H1 (cell line): ENCODE data around the gene SLC25A48. TPM values are rescaled to one million over a fixed set of nuclear protein-coding genes. Genes with fewer than 3 reads are reported as not detected.

Experiments used
- CTCF ChIA-PET: fragments of 300-600 bp; sonication (Branson Sonifier 250); formaldehyde crosslinking; loops from one replicate; lab custom pipeline; 2021; ENCODE audit not compliant: partially characterized antibody; lab: Charles Lee
- POLR2A ChIA-PET: fragments of 300-600 bp; sonication (Branson Sonifier 250); formaldehyde crosslinking; loops from one replicate; lab custom pipeline; 2021; ENCODE audit warnings: inconsistent platforms; ENCODE audit not compliant: partially characterized antibody; lab: Charles Lee
- DNase-seq, 2 experiments: peaks; one replicate each; pipeline versions ENCODE4 v3.0.0 to v3.0.0-alpha.2; 2010 to 2022; ENCODE audit warnings: low spot score in 2 of 2, low read depth in 1 of 2, mixed read lengths in 1 of 2
- FAIRE-seq: peaks from 2 replicates; lab custom pipeline; 2011; peaks lifted over from hg19 to GRCh38; lab: Jason Lieb, UNC
- H2AFZ ChIP-seq: 2 replicates; pipeline ENCODE4 v1.8.1; 2012; ENCODE audit warnings: low read length, inconsistent platforms
- H2AK5ac ChIP-seq: 2 replicates; pipeline ENCODE4 v1.6.1; 2013; ENCODE audit warnings: low read depth, low read length
- H2BK120ac ChIP-seq: replicated peaks from 2 replicates; pipeline ENCODE3; 2013; ENCODE audit warnings: low read depth, low read length, inconsistent platforms
- H2BK12ac ChIP-seq: 2 replicates; pipeline ENCODE4 v1.6.1; 2013; ENCODE audit warnings: low read depth, low read length
- H2BK15ac ChIP-seq: 2 replicates; pipeline ENCODE4 v1.6.1; 2013; ENCODE audit warnings: low read length
- H2BK20ac ChIP-seq: 2 replicates; pipeline ENCODE4 v1.6.1; 2013; ENCODE audit warnings: low read length
- H2BK5ac ChIP-seq: 2 replicates; pipeline ENCODE4 v1.6.1; 2013; ENCODE audit warnings: low read depth, low read length
- H3K14ac ChIP-seq: 2 replicates; pipeline ENCODE4 v1.6.1; 2013; ENCODE audit warnings: inconsistent platforms; ENCODE audit not compliant: insufficient read length
- H3K18ac ChIP-seq: 2 replicates; pipeline ENCODE4 v1.6.1; 2013; ENCODE audit warnings: low read length; ENCODE audit errors: extremely low read depth
- H3K23ac ChIP-seq: 2 replicates; pipeline ENCODE4 v1.6.1; 2013; ENCODE audit warnings: inconsistent platforms; ENCODE audit not compliant: insufficient read length
- H3K23me2 ChIP-seq: 2 replicates; pipeline ENCODE4 v1.6.1; 2013; ENCODE audit warnings: low read depth, low read length
- H3K27ac ChIP-seq: 2 replicates; pipeline ENCODE4 v1.6.1; 2011; ENCODE audit warnings: low read depth, low read length, inconsistent platforms
- H3K27me3 ChIP-seq, 4 experiments: replicated peaks in 1 of 4; 1 replicate in 1 of 4; 2 replicates in 3 of 4; pipeline versions ENCODE4 v1.6.1 to v1.8.1; 2011 to 2013; ENCODE audit warnings: low read length in 3 of 4, mild to moderate bottlenecking in 3 of 4, inconsistent platforms in 2 of 4, mixed read lengths in 2 of 4, moderate library complexity in 1 of 4; ENCODE audit not compliant: control insufficient read depth in 3 of 4, insufficient read depth in 3 of 4; ENCODE audit errors: extremely low read depth in 1 of 4
- H3K36me3 ChIP-seq, 4 experiments: 2 replicates each; pipeline versions ENCODE4 v1.6.1 to v1.8.1; 2011 to 2013; ENCODE audit warnings: mild to moderate bottlenecking in 4 of 4, low read length in 3 of 4, moderate library complexity in 2 of 4, control low read depth in 1 of 4, inconsistent platforms in 1 of 4; ENCODE audit not compliant: insufficient read depth in 4 of 4, control insufficient read depth in 2 of 4
- H3K4ac ChIP-seq: replicated peaks from 2 replicates; pipeline ENCODE3; 2013; ENCODE audit warnings: low read length, low read depth, mixed read lengths, inconsistent platforms; ENCODE audit not compliant: insufficient read length
- H3K4me1 ChIP-seq, 4 experiments: replicated peaks in 1 of 4; 1 replicate in 1 of 4; 2 replicates in 3 of 4; pipeline versions ENCODE4 v1.6.1 to v1.8.1; 2011 to 2013; ENCODE audit warnings: low read length in 3 of 4, inconsistent platforms in 2 of 4, mixed read lengths in 1 of 4; ENCODE audit not compliant: insufficient read depth in 4 of 4, control insufficient read depth in 3 of 4
- H3K4me2 ChIP-seq, 2 experiments: 2 replicates each; pipeline versions ENCODE4 v1.6.1 to v1.8.1; 2011 to 2013; ENCODE audit warnings: low read depth in 2 of 2, low read length in 2 of 2, control low read depth in 1 of 2, inconsistent platforms in 1 of 2, mild to moderate bottlenecking in 1 of 2; ENCODE audit not compliant: insufficient read depth in 1 of 2
- H3K4me3 ChIP-seq, 4 experiments: fragments of 200-600, 300-600 bp in 1 of 4; sonication (generic), shearing (Covaris generic), sonication (Bioruptor Twin) in 1 of 4; 2 replicates each; pipeline versions ENCODE4 v1.5.1 to v1.8.1; 2011 to 2016; ENCODE audit warnings: low read length in 4 of 4, low read depth in 3 of 4, control low read depth in 2 of 4, inconsistent platforms in 2 of 4, mild to moderate bottlenecking in 2 of 4, mixed read lengths in 1 of 4, moderate library complexity in 1 of 4; ENCODE audit not compliant: insufficient read depth in 2 of 4; ENCODE audit errors: extremely low read depth in 1 of 4
- H3K56ac ChIP-seq: replicated peaks from 2 replicates; pipeline ENCODE3; 2013; ENCODE audit warnings: low read depth, mild to moderate bottlenecking, mixed read lengths, low read length, inconsistent platforms; ENCODE audit not compliant: insufficient read length
- H3K79me1 ChIP-seq: 2 replicates; pipeline ENCODE4 v1.6.1; 2013; ENCODE audit warnings: low read depth, low read length, control low read depth
- H3K79me2 ChIP-seq, 2 experiments: 2 replicates each; pipeline versions ENCODE4 v1.6.1 to v1.8.1; 2012 to 2013; ENCODE audit warnings: low read length in 2 of 2, mild to moderate bottlenecking in 2 of 2, inconsistent platforms in 1 of 2; ENCODE audit not compliant: insufficient read depth in 2 of 2, control insufficient read depth in 1 of 2
- H3K9ac ChIP-seq, 4 experiments: replicated peaks in 1 of 4; 1 replicate in 1 of 4; 2 replicates in 3 of 4; pipeline versions ENCODE4 v1.6.1 to v1.8.1; 2011 to 2013; ENCODE audit warnings: low read depth in 3 of 4, low read length in 3 of 4, control low read depth in 2 of 4, mild to moderate bottlenecking in 2 of 4, moderate library complexity in 2 of 4, inconsistent platforms in 1 of 4; ENCODE audit errors: extremely low read depth in 1 of 4
- H3K9me3 ChIP-seq, 2 experiments: 2 replicates each; pipeline versions ENCODE4 v1.6.1 to v1.8.1; 2012 to 2013; ENCODE audit warnings: mild to moderate bottlenecking in 2 of 2, moderate library complexity in 2 of 2, control low read depth in 1 of 2, inconsistent platforms in 1 of 2, low read depth in 1 of 2, low read length in 1 of 2, mixed read lengths in 1 of 2; ENCODE audit not compliant: insufficient read depth in 2 of 2
- H4K20me1 ChIP-seq, 2 experiments: replicated peaks in 1 of 2; 2 replicates each; pipeline versions ENCODE3 to v1.8.1; 2011 to 2013; ENCODE audit warnings: inconsistent platforms in 2 of 2, low read length in 2 of 2, mild to moderate bottlenecking in 1 of 2; ENCODE audit not compliant: insufficient read depth in 2 of 2, control insufficient read depth in 1 of 2
- H4K5ac ChIP-seq: 2 replicates; pipeline ENCODE4 v1.6.1; 2013; ENCODE audit warnings: low read length, low read depth, mixed read lengths, inconsistent platforms; ENCODE audit not compliant: insufficient read length
- H4K8ac ChIP-seq: 2 replicates; pipeline ENCODE4 v1.8.0; 2013; ENCODE audit warnings: mild to moderate bottlenecking, moderate library complexity, low read length, inconsistent platforms; ENCODE audit not compliant: insufficient read depth; ENCODE audit errors: extremely low read depth
- H4K91ac ChIP-seq: replicated peaks from 2 replicates; pipeline ENCODE3; 2013; ENCODE audit warnings: low read length, mixed read lengths, inconsistent platforms; ENCODE audit not compliant: insufficient read length
- ATF3 ChIP-seq: IDR thresholded peaks from 2 replicates; pipeline ENCODE4 v1.6.1; 2011; ENCODE audit warnings: low read depth, mild to moderate bottlenecking, low read length; ENCODE audit not compliant: insufficient read depth
- BACH1 ChIP-seq: IDR thresholded peaks from 2 replicates; pipeline ENCODE4 v1.6.1; 2012; ENCODE audit warnings: low read length, improper control_type of control experiment
- CBX5 ChIP-seq: fragments of 300-800, 300-1000 bp; sonication (generic); IDR thresholded peaks from 2 replicates; pipeline ENCODE4 v1.7.1; 2016; ENCODE audit warnings: antibody characterized with exemption, low read length, low read depth
- CHD2 ChIP-seq: IDR thresholded peaks from 2 replicates; pipeline ENCODE4 v1.6.1; 2012; ENCODE audit warnings: low read length, improper control_type of control experiment
- CREB1 ChIP-seq: IDR thresholded peaks from 2 replicates; pipeline ENCODE4 v1.6.1; 2012; ENCODE audit warnings: inconsistent platforms
- EGR1 ChIP-seq: IDR thresholded peaks from 2 replicates; pipeline ENCODE4 v1.6.1; 2011; ENCODE audit warnings: low read depth, low read length, borderline replicate concordance
- HDAC2 ChIP-seq, 2 experiments: fragments of 300-600 bp in 1 of 2; sonication (generic) in 1 of 2; IDR thresholded peaks; 2 replicates each; pipeline ENCODE4 v1.6.1; 2011 to 2012; ENCODE audit warnings: low read depth in 2 of 2, low read length in 2 of 2, mild to moderate bottlenecking in 2 of 2, moderate library complexity in 2 of 2, borderline replicate concordance in 1 of 2, inconsistent platforms in 1 of 2
- NANOG ChIP-seq: IDR thresholded peaks from 2 replicates; pipeline ENCODE4 v1.6.1; 2011; ENCODE audit warnings: low read length, low read depth, mild to moderate bottlenecking, inconsistent platforms; ENCODE audit not compliant: insufficient read depth, poor library complexity, severe bottlenecking
- POLR2A ChIP-seq, 2 experiments: IDR thresholded peaks; 1 replicate in 1 of 2; 2 replicates in 1 of 2; pipeline ENCODE4 v1.6.1; 2011; ENCODE audit warnings: low read depth in 2 of 2, low read length in 2 of 2, mild to moderate bottlenecking in 2 of 2; ENCODE audit errors: control extremely low read depth in 1 of 2
- RAD21 ChIP-seq, 2 experiments: IDR thresholded peaks in 1 of 2; conservative IDR thresholded peaks in 1 of 2; 2 replicates each; pipeline ENCODE4 v1.6.1; 2011; ENCODE audit warnings: low read depth in 2 of 2, low read length in 2 of 2, improper control_type of control experiment in 1 of 2, inconsistent platforms in 1 of 2, mild to moderate bottlenecking in 1 of 2, moderate library complexity in 1 of 2
- SAP30 ChIP-seq: fragments of 300-600 bp; sonication (generic); IDR thresholded peaks from 2 replicates; pipeline ENCODE4 v1.7.1; 2012; ENCODE audit warnings: low read length, moderate library complexity, mild to moderate bottlenecking, inconsistent platforms; ENCODE audit not compliant: insufficient read depth, insufficient replicate concordance
- TAF7 ChIP-seq: optimal IDR thresholded peaks from 2 replicates; pipeline ENCODE3; 2011; ENCODE audit warnings: low read depth, mild to moderate bottlenecking, inconsistent platforms, low read length, moderate library complexity, borderline replicate concordance
- TCF12 ChIP-seq: IDR thresholded peaks from 2 replicates; pipeline ENCODE4 v1.6.1; 2011; ENCODE audit warnings: low read depth, mild to moderate bottlenecking, low read length
- TEAD4 ChIP-seq: IDR thresholded peaks from 2 replicates; pipeline ENCODE4 v1.6.1; 2012; ENCODE audit warnings: low read depth, low read length, inconsistent platforms, mixed read lengths
- WGBS, 2 experiments: shearing (Covaris generic) in 1 of 2; methylation state at CpG; one replicate each; pipeline versions ENCODE4 v1.1.6 to v1.1.7; 2013 to 2015; ENCODE audit warnings: low lambda C conversion rate in 2 of 2, mixed read lengths in 2 of 2, inconsistent platforms in 1 of 2, low coverage in 1 of 2, missing lambda C conversion rate in 1 of 2; ENCODE audit not compliant: insufficient replicate concordance in 2 of 2, insufficient coverage in 1 of 2, insufficient read length in 1 of 2; ENCODE audit errors: extremely low coverage in 1 of 2, missing lambda C conversion rate in 1 of 2; 5-methylcytosine and 5-hydroxymethylcytosine counted together
- polyA plus RNA-seq, 7 experiments: library from polyadenylated mRNA; depleted of rRNA in 3 of 7; stranded (reverse) in 5 of 7; unstranded in 2 of 7; fragments of >200 nt in 5 of 7; fragments of 200-250 nt in 2 of 7; gene quantifications; 1 replicate in 5 of 7; 2 replicates in 1 of 7; 4 replicates in 1 of 7; pipeline versions ENCODE4 v1.2.1 to v1.2.3, GENCODE V29; 2011 to 2013; ENCODE audit warnings: missing spikeins in 2 of 7, mixed read lengths in 2 of 7
- total RNA-seq: library from RNA; stranded (reverse); fragmentation: NEBNext Ultra II Directional; extraction: Animal tissue kit (Norgen Biotek cat#: 25700); gene quantifications from 2 replicates; pipeline ENCODE4 v1.2.1, GENCODE V29; 2021

Gene SLC25A48
- total and polyA plus RNA-seq, 2 of the 8 experiments (the other 6 are each of a cell fraction or from before 2014, with no cell fraction given), result 1.3 to 1.8 TPM

DNA sequence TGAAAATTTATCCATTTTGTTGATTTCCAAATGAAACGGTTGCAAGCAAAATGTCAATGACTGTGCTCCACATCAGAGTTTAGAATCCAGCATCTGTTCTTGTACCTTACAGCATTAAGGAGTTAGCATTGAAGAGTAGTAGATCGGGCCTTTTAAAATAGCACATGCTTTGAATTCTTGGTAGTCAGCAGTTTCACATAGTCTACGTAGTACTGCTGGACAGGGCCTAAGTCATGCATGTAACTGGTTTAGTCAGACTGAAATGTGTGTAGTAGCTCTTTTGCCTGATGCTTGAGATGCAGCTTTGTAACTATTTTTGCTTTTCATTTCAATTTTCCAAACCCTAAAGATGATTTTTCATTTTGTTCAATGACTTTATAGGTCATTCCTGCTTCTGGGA is 100.5 kb downstream of the SLC25A48 start:
- DNase-seq (no peak), FAIRE-seq (no peak)
- Histone ChIP-seq H2BK20ac (no peak overlapping the region), H3K4me3 (no peak overlapping the region), H3K79me1 (no peaks in the 10 kb centered on the region), H3K23me2 (peaks cover 3% of the 10 kb centered on the region; the same call in 1 of the 2 replicates), H4K91ac (no peak overlapping the region), H3K79me2 (no peaks in the 10 kb centered on the region), H3K27ac (no peak overlapping the region), H2AFZ (no peak overlapping the region), H2BK120ac (no peak overlapping the region), H3K36me3 (no peaks in the 10 kb centered on the region), H3K9me3 (no peaks in the 10 kb centered on the region), H3K4me2 (no peak overlapping the region), H3K4me1 (no peaks in the 10 kb centered on the region; a peak in 1 of 7 replicates), H3K27me3 (peaks cover 10 to 31% (median 26%) of the 10 kb centered on the region in 4 experiments), H2BK15ac (no peak overlapping the region), H3K18ac (no peak overlapping the region), H3K4ac (no peak overlapping the region), H3K56ac (no peak overlapping the region), H4K5ac (no peak overlapping the region), H2BK12ac (no peak overlapping the region), H3K9ac (no peak overlapping the region), H2BK5ac (no peak overlapping the region), H4K8ac (no peak overlapping the region), H3K23ac (no peak overlapping the region), H4K20me1 (peaks cover 0 to 3% of the 10 kb centered on the region in 2 experiments), H2AK5ac (no peak overlapping the region), H3K14ac (no peak overlapping the region)
- 89% methylated on average over 3 of the region's 3 CpGs; no CpG with 5 or more reads in 1 of the 2 experiments for WGBS, 2 experiments
- ChIA-PET CTCF (no interaction called here), POLR2A (no interaction called here)
- no peak for TF ChIP-seq HDAC2 (IDR thresholded peaks at IDR 0.05; ENCODE audit: borderline replicate concordance in 1 of 2, low read depth in 2 of 2, low read length in 2 of 2)
- no peak for TF ChIP-seq BACH1
- no peak for TF ChIP-seq TAF7
- TF ChIP-seq TEAD4, result no peak
- no peak for TF ChIP-seq TCF12
- TF ChIP-seq POLR2A (IDR thresholded peaks at IDR 0.05; ENCODE audit: control extremely low read depth in 1 of 2, low read depth in 2 of 2, low read length in 2 of 2), result no peak
- TF ChIP-seq CHD2, result no peak
- no peak for TF ChIP-seq CREB1
- no peak for TF ChIP-seq NANOG
- no peak for TF ChIP-seq RAD21 (IDR thresholded peaks at IDR 0.05 in 1 of 2, conservative IDR thresholded peaks at IDR 0.05 in 1 of 2; ENCODE audit: low read depth in 2 of 2, low read length in 2 of 2)
- no peak for TF ChIP-seq SAP30
- TF ChIP-seq CBX5, result no peak
- no peak for TF ChIP-seq EGR1
- TF ChIP-seq ATF3, result no peak
